ENCODE measurements around the gene NUP210. TPM values are rescaled to one million over a fixed set of nuclear protein-coding genes. Genes with fewer than 3 reads are reported as not detected.

Gene NUP210
- total RNA-seq, 4 donors from 2014 or later = 11.6 to 81.7 (median 29.8) TPM

DNA sequence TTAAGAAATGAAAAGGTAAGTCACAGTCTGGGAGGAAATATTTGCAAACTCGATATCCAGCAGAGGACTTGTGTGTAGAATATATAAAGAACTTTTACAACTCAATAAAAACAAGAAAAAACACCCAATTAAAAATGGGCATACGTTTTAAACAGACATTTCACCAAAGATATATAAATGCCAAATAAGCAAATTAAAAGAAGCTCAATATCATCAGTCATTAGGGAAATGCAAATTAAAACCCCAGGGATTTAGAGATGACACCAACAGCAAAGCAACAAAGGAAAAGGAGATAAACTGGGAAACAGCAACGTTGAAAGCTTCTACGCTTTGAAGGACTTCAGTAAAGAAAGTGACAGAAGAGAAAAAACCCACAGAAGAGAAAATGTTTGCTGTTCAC is 132.3 kb downstream of the NUP210 start:
- peaks cover 0 to 12% (median 4%) of the 10 kb centered on the region in 4 donors for H3K9me3 ChIP-seq
- DNase-seq = no peak
- TF ChIP-seq, protein P1, sequence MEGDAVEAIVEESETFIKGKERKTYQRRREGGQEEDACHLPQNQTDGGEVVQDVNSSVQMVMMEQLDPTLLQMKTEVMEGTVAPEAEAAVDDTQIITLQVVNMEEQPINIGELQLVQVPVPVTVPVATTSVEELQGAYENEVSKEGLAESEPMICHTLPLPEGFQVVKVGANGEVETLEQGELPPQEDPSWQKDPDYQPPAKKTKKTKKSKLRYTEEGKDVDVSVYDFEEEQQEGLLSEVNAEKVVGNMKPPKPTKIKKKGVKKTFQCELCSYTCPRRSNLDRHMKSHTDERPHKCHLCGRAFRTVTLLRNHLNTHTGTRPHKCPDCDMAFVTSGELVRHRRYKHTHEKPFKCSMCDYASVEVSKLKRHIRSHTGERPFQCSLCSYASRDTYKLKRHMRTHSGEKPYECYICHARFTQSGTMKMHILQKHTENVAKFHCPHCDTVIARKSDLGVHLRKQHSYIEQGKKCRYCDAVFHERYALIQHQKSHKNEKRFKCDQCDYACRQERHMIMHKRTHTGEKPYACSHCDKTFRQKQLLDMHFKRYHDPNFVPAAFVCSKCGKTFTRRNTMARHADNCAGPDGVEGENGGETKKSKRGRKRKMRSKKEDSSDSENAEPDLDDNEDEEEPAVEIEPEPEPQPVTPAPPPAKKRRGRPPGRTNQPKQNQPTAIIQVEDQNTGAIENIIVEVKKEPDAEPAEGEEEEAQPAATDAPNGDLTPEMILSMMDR (IDR thresholded peaks at IDR 0.05) = no peak
- no peak for TF ChIP-seq POLR2A (IDR thresholded peaks at IDR 0.05)
- peaks cover 0 to 11% of the 10 kb centered on the region in 2 donors for H3K27me3 ChIP-seq
- no peaks in the 10 kb centered on the region for H3K36me3 ChIP-seq
- no peak overlapping the region for H3K27ac ChIP-seq
- H3K4me1 ChIP-seq = peaks cover 0 to 4% (median 0%) of the 10 kb centered on the region in 4 donors
- no peak overlapping the region for H3K4me3 ChIP-seq

DNA sequence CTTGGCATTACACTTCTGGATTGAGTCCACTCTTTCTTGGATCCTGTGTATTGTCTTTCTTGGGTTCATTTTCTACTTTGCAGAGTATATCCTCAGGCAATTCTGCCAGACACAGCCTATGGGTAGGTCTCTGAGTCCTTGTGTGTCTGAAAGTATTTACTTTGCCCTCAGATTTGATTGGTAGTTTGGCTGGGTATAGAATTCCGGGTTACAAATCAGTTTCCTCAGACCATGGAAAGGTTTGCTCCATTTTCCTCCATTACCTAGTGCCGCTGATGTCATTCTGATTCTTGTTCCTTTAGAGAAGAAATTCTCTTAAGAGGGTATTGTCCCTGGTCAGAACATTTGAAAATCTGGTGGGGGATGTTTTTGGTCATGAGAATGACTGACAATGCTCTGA is 133.2 kb downstream of the NUP210 start:
- Histone ChIP-seq H3K4me3 (no peak overlapping the region), H3K4me1 (peaks cover 0 to 13% (median 6%) of the 10 kb centered on the region in 4 donors), H3K9me3 (peaks cover 0 to 12% (median 4%) of the 10 kb centered on the region in 4 donors), H3K36me3 (no peaks in the 10 kb centered on the region), H3K27ac (no peak overlapping the region), H3K27me3 (peaks cover 0 to 17% of the 10 kb centered on the region in 2 donors)
- no peak for DNase-seq
- TF ChIP-seq, protein P1 (IDR thresholded peaks at IDR 0.05) = no peak
- TF ChIP-seq POLR2A (IDR thresholded peaks at IDR 0.05) = no peak

DNA sequence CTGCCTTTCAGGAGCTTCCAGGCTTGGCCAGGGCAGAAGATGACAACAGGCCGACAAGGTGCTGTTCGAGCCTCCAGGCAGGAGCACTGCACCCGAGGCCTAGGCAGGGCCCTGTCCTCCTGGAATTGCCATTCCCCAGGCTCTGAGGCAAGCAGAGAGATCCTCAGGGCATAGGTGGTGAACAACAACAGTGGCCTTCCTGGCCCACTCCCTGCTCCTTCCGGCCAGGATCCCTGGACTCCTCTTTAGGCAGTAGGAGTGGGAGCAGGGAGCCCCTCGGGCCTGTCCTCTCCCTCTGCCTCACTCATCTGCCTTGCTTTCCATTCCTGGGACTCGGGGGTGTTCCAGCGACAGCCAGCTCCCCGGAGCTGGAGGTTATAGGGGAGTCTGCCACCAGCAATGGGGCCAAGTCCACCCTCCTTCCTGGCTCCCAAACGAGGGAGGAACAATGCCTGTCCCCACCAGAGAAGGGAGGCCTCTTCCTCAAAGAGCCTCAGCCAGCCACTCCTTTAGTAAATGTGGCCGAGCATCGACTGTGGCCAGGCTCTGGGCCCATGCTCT is 135.0 kb downstream of the NUP210 start:
- Histone ChIP-seq H3K9me3 (peaks cover 0 to 12% (median 4%) of the 10 kb centered on the region in 4 donors), H3K4me1 (peaks cover 0 to 13% (median 7%) of the 10 kb centered on the region in 4 donors), H3K27ac (no peak overlapping the region), H3K27me3 (peaks cover 0 to 17% of the 10 kb centered on the region in 2 donors), H3K36me3 (no peaks in the 10 kb centered on the region), H3K4me3 (no peak overlapping the region)
- TF ChIP-seq, protein P1 (IDR thresholded peaks at IDR 0.05) = no peak
- TF ChIP-seq POLR2A (IDR thresholded peaks at IDR 0.05) = no peak
- peak in 2 of 3 donors; percentile 18 to 32 for DNase-seq

DNA sequence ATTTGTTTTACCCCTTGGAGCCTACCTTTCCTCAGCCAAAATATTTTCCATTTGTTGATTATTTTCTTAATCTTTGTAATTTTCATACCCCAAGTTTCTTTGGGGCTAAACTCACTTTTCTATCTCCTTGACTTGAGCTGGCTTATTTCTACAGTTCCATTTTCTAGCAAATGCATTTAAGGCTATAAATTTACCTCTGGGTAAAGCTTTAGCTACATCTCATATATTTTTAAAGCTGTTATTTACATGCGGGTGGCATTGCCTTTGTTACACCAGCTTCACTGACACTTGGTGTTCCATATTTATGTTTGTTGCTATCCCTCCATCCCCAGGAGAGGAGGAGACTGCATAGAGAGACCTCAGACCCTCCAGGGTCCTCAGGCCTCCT is 136.3 kb downstream of the NUP210 start:
- DNase-seq = no peak
- H3K27ac ChIP-seq = no peak overlapping the region
- no peaks in the 10 kb centered on the region for H3K36me3 ChIP-seq
- TF ChIP-seq, protein P1 (IDR thresholded peaks at IDR 0.05) = no peak
- no peak for TF ChIP-seq POLR2A (IDR thresholded peaks at IDR 0.05)
- H3K4me3 ChIP-seq = no peak overlapping the region
- peaks cover 0 to 13% (median 7%) of the 10 kb centered on the region in 4 donors for H3K4me1 ChIP-seq
- H3K9me3 ChIP-seq = peaks cover 0 to 12% (median 4%) of the 10 kb centered on the region in 4 donors
- H3K27me3 ChIP-seq = peaks cover 0 to 17% of the 10 kb centered on the region in 2 donors

DNA sequence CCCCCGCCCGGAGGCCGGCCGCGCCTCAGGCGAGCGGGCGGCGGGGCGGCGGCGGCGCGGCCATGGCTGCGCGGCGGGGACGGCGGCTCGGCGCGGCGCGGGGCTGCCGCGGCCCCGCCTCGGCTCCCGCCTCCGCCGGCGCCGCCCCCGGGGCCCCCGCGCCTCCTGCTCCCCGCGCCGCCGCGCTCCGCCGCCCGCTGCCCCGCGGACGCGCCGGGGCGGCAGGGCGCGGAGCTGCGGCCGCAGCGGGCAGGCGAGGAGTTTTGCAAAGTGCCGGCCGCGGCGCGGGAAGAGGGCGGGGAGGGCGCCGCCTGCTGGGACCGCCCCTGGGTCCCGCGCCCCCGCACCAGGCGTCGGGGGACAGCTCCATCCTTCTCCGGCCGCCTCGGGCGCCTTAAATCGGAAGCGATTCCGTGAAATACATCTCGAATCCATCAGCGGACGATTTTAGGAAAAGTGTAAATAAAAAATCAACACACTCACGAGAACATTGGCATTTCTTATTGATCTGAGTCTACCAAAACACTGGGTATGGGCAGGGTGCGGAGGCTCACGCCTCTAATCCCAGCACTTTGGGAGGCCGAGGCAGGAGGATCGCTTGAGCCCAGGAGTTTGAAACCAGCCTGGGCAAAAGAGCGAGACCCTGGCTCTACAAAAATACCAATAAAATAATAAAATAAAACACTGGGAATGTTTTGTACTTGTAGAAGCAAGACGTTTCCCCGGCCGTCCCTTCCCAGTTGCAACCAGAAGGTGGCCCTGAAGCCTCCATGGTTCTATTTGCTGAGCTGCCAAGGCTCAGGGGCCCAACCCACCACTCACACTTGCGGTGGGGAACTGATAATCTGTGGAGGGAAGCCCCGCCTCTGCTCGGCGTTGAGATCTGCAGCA is 136.9 kb downstream of the NUP210 start:
- peak in 2 of 3 donors; percentile 25 to 41 for DNase-seq
- Histone ChIP-seq H3K4me1 (peaks cover 0 to 13% (median 7%) of the 10 kb centered on the region in 4 donors), H3K4me3 (peak overlapping the region; percentile 24 to 54 (median 54)), H3K9me3 (peaks cover 0 to 12% (median 4%) of the 10 kb centered on the region in 4 donors), H3K27me3 (peaks cover 0 to 17% of the 10 kb centered on the region in 2 donors), H3K36me3 (no peaks in the 10 kb centered on the region), H3K27ac (no peak overlapping the region)
- TF ChIP-seq, protein P1 (IDR thresholded peaks at IDR 0.05) = peak in 1 of 6 experiments; percentile 9
- no peak for TF ChIP-seq POLR2A (IDR thresholded peaks at IDR 0.05)
